Heart left ventricle (tissue), 16 donors: ENCODE results near the gene VWA5B1. TPM values are rescaled to one million over a fixed set of nuclear protein-coding genes. Genes with fewer than 3 reads are reported as not detected.
A peak's percentile ranks its signal among the peaks of the same experiment; 100 is the strongest.
"Not testable (repeated sequence)": the region's sequence is repeated elsewhere in the genome, so short reads cannot be mapped to it uniquely, and the experiment has no call there.

Source experiments
- ATAC-seq, 4 donors: fragments of 200-7000 bp; cut with Tn5 transposase; one replicate each; pipeline ENCODE4 v1.9.1; 2020 to 2022; ENCODE audit warnings: moderate library complexity in 4 of 4, mild to moderate bottlenecking in 3 of 4, moderate number of reproducible peaks in 1 of 4
- DNase-seq, 5 donors: peaks; one replicate each; pipeline ENCODE4 v3.0.0-alpha.2; 2020
- H3K27ac ChIP-seq, 12 donors: fragments of 200-600 bp; sonication (generic) in 4 of 12; one replicate each; pipeline versions ENCODE4 v1.5.0 to v1.8.0; 2016 to 2022; ENCODE audit warnings: mild to moderate bottlenecking in 2 of 12
- H3K27me3 ChIP-seq, 9 donors: fragments of 200-600 bp; sonication (generic) in 2 of 9; one replicate each; pipeline versions ENCODE4 v1.5.1 to v1.8.0; 2016 to 2022; ENCODE audit warnings: mild to moderate bottlenecking in 3 of 9
- H3K36me3 ChIP-seq, 9 donors: fragments of 200-600 bp; sonication (generic) in 2 of 9; one replicate each; pipeline versions ENCODE4 v1.5.0 to v1.8.0; 2018 to 2022; ENCODE audit warnings: mild to moderate bottlenecking in 2 of 9
- H3K4me1 ChIP-seq, 12 donors: fragments of 200-600 bp; sonication (generic) in 4 of 12; one replicate each; pipeline versions ENCODE4 v1.5.0 to v1.8.0; 2016 to 2022; ENCODE audit warnings: mild to moderate bottlenecking in 3 of 12
- H3K4me3 ChIP-seq, 12 donors: fragments of 200-600 bp; sonication (generic) in 4 of 12; one replicate each; pipeline versions ENCODE4 v1.5.0 to v1.8.0; 2017 to 2022; ENCODE audit warnings: mild to moderate bottlenecking in 9 of 12, moderate library complexity in 4 of 12
- H3K9me3 ChIP-seq, 12 donors: fragments of 200-600 bp; sonication (generic) in 4 of 12; one replicate each; pipeline versions ENCODE4 v1.5.0 to v1.8.0; 2016 to 2022; ENCODE audit warnings: mild to moderate bottlenecking in 1 of 12
- CTCF ChIP-seq, 12 donors: fragments of 200-600 bp; sonication (generic) in 4 of 12; IDR thresholded peaks; one replicate each; pipeline versions ENCODE4 v1.5.0 to v1.8.0; 2018 to 2022; ENCODE audit warnings: antibody characterized with exemption in 12 of 12, mild to moderate bottlenecking in 5 of 12
- POLR2A ChIP-seq, 2 donors: fragments of 450-650 bp; IDR thresholded peaks; one replicate each; pipeline ENCODE4 v1.6.1; 2017; ENCODE audit warnings: antibody characterized with exemption in 2 of 2, mild to moderate bottlenecking in 2 of 2, moderate library complexity in 2 of 2
- WGBS, 4 donors: extraction: QIAGEN DNeasy Blood & Tissue Kit in 2 of 4; methylation state at CpG; one replicate each; pipeline versions ENCODE4 v1.1.5 to v1.1.7; 2013 to 2018; 5-methylcytosine and 5-hydroxymethylcytosine counted together
- intact Hi-C, 10 donors: fragments of 100-400 bp; cut with DNase I; formaldehyde crosslinking; loops; one replicate each; pipeline versions ENCODE4 v1.11.1 to v1.14.2; 2022
- polyA plus RNA-seq, 2 donors: library from polyadenylated mRNA; stranded (reverse); fragments of 200-250 nt; gene quantifications; one replicate each; pipeline ENCODE4 v1.2.3, GENCODE V29; 2013
- total RNA-seq, 9 donors: library from RNA; depleted of rRNA in 2 of 9; stranded (reverse); fragments of >200 nt in 2 of 9; fragmentation: NEBNext Ultra II Directional in 3 of 9; extraction: Animal tissue kit (Norgen Biotek cat#: 25700) in 3 of 9; gene quantifications; one replicate each; pipeline versions ENCODE4 v1.1.0 to v1.2.4, GENCODE V29; 2016 to 2023
- donor health status: ischemic (EF 13 %, LVEDD 7.1; RV severe dilation, severe dysfunction).
- donor health status: healthy with polysubstance abuse.
- donor health status: DM: no; HTN: yes; CAD: no.
- donor health status: DM: no; HTN: no; CAD: no.
- donor health status: ischemic (EF 25% LVEDD 6.9; RV normal size, moderate dysfunction).
- donor health status: ischemic (EF 25% LVEDD 5.7; RV mildly dilated, moderate dysfunction).
- donor health status: healthy.
- donor health status: DM: yes; HTN: yes; CAD: no.
- donor health status: ischemic (EF 35%, LVEDD 5.7; RV mildly dilated, moderate dysfunction).
- donor health status: nonischemic (EF 11% LVEDD 7.7; RV severe dilation, severe dysfunction).
- donor health status: DM: yes; HTN: yes; CAD: no.
- donor health status: PGD.
- donor health status: ischemic (EF 29% LVEDD 5.4; RV normal size, mild dysfunction).
- donor health status: nonischemic (EF 23%, LVEDD 6.1; RV moderate dilation, normal function).

The VWA5B1 gene
- total and polyA plus RNA-seq, 11 donors, result 0.04 to 0.88 (median 0.12) TPM; not detected in 4

DNA sequence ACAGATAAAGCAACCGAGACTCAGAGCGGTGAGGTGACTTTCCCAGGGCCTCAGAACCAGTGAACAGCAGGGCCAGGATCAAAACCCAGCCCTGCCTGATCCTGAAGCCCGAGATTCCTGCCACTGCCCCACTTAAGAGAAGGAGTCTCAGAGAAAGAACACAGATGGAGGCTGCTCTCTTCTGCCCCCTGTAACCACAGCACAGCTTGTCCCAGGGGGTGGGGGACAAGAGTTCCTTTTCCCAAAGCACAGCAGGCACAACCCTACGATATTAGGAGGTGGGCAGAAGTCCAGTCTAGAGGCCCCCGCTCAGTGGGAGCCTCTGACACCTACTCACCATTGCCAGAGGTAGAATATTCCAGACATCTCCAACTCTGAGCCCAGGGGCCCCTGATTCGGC is 24.0 kb upstream of the VWA5B1 start:
- ATAC-seq, result no peak
- Histone ChIP-seq H3K27me3 (peaks cover 0 to 4% (median 0%) of the 10 kb centered on the region in 9 donors), H3K27ac (no peak overlapping the region), H3K9me3 (no peaks in the 10 kb centered on the region), H3K36me3 (no peaks in the 10 kb centered on the region), H3K4me1 (peaks cover 0 to 16% (median 5%) of the 10 kb centered on the region in 12 donors), H3K4me3 (no peak overlapping the region)
- 53 to 75% (median 59%) methylated on average over 6 of the region's 6 CpGs for WGBS, 4 donors
- TF ChIP-seq CTCF (IDR thresholded peaks at IDR 0.05) (no peak), POLR2A (IDR thresholded peaks at IDR 0.05) (no peak)
- no peak for DNase-seq
- intact Hi-C loops, result loop anchor here in 1 of 10 donors (10.0 kb wide), 1 partner anchor 98 kb away; no protein-coding TSS in a partner anchor

- H3K27me3 ChIP-seq, result peaks cover 0 to 4% (median 0%) of the 10 kb centered on the region in 9 donors
- H3K4me1 ChIP-seq, result no peaks in the 10 kb centered on the region
- 49 to 51% (median 50%) methylated on average over 11 of the region's 11 CpGs for WGBS, 4 donors
- no peak overlapping the region for H3K27ac ChIP-seq
- ATAC-seq, result no peak
- no peak overlapping the region for H3K4me3 ChIP-seq
- intact Hi-C loops, result no loop called here
- no peaks in the 10 kb centered on the region for H3K9me3 ChIP-seq
- no peak for DNase-seq
- TF ChIP-seq POLR2A (IDR thresholded peaks at IDR 0.05), result no peak
- TF ChIP-seq CTCF (IDR thresholded peaks at IDR 0.05), result peak in 1 of 12 donors; percentile 11
- H3K36me3 ChIP-seq, result no peaks in the 10 kb centered on the region
Measured at GRCh38 chr1:20271498-20272400, 18.9 kb upstream of the VWA5B1 start.

- H3K4me1 ChIP-seq, H3K9me3 ChIP-seq, ATAC-seq, H3K4me3 ChIP-seq, H3K27me3 ChIP-seq, DNase-seq, H3K36me3 ChIP-seq, intact Hi-C loops, H3K27ac ChIP-seq: not testable (repeated sequence)
Measured at GRCh38 chr1:20273716-20274115, 17.0 kb upstream of the VWA5B1 start.

GRCh38 chr1:20275319-20275925 is 15.3 kb upstream of the VWA5B1 start:
- no peak for DNase-seq
- Histone ChIP-seq H3K27me3 (no peaks in the 10 kb centered on the region), H3K36me3 (no peaks in the 10 kb centered on the region), H3K27ac (no peak overlapping the region), H3K4me1 (no peaks in the 10 kb centered on the region), H3K9me3 (no peaks in the 10 kb centered on the region), H3K4me3 (no peak overlapping the region)
- WGBS, 4 donors, result 32 to 51% (median 44%) methylated on average over 6 to 7 of the region's 7 CpGs
- intact Hi-C loops, result no loop called here
- ATAC-seq, result peak in 1 of 4 donors; percentile 32
- TF ChIP-seq CTCF (IDR thresholded peaks at IDR 0.05) (no peak), POLR2A (IDR thresholded peaks at IDR 0.05) (no peak)
